GM23248 (cell line): ENCODE measurements around the gene PSMB7.

Source experiments
- EZH2 ChIP-seq: fragments of 200-600 bp; sonication (generic); IDR thresholded peaks from 2 replicates; pipeline ENCODE4 v1.6.1; 2018; ENCODE audit warnings: antibody characterized with exemption, mild to moderate bottlenecking; ENCODE audit not compliant: insufficient read depth, poor library complexity, severe bottlenecking
- EZH2phosphoT487 ChIP-seq: fragments of 200-600 bp; sonication (generic); IDR thresholded peaks from 2 replicates; pipeline ENCODE4 v1.6.1; 2018; ENCODE audit warnings: antibody characterized with exemption, moderate library complexity, mild to moderate bottlenecking, low read depth; ENCODE audit not compliant: insufficient read depth

- TF ChIP-seq EZH2 (no peak), EZH2phosphoT487 (no peak)
These were observed 62.6 kb downstream of the PSMB7 start for GRCh38 chr9:124352616-124353015.
